ENCODE data around the gene MPP3.

MPP3 gene

GRCh38 chr17:43790311-43790940 lies 42.5 kb downstream of the MPP3 start:
- no peak for TF ChIP-seq CTCF (IDR thresholded peaks at IDR 0.05)
- no peak overlapping the region for H3K4me3 ChIP-seq

GRCh38 chr17:43789482-43789881 lies 43.5 kb downstream of the MPP3 start:
- TF ChIP-seq CTCF (IDR thresholded peaks at IDR 0.05): no peak
- Histone ChIP-seq H3K27ac (no peak overlapping the region), H3K4me3 (no peak overlapping the region)
- DNase-seq (ENCODE audit: low spot score): no peak

More at GRCh38 chr17:43790311-43790940, 42.5 kb downstream of the MPP3 start:
- no peak overlapping the region for H3K27ac ChIP-seq
- DNase-seq (ENCODE audit: low spot score): no peak

- no peak for TF ChIP-seq CTCF (IDR thresholded peaks at IDR 0.05)
- no peak overlapping the region for H3K27ac ChIP-seq
- peak; percentile 19 for DNase-seq (ENCODE audit: low spot score)
- no peak overlapping the region for H3K4me3 ChIP-seq
These were observed 44.4 kb downstream of the MPP3 start for GRCh38 chr17:43788540-43788939.

GRCh38 chr17:43787728-43788127 lies 45.2 kb downstream of the MPP3 start:
- Histone ChIP-seq H3K4me3 (no peak overlapping the region), H3K27ac (no peak overlapping the region)
- DNase-seq (ENCODE audit: low spot score): no peak
- TF ChIP-seq CTCF (IDR thresholded peaks at IDR 0.05): no peak

GRCh38 chr17:43784628-43785101 lies 48.3 kb downstream of the MPP3 start:
- Histone ChIP-seq H3K27ac (no peak overlapping the region), H3K4me3 (no peak overlapping the region)
- DNase-seq (ENCODE audit: low spot score): no peak
- no peak for TF ChIP-seq CTCF (IDR thresholded peaks at IDR 0.05)

GRCh38 chr17:43784068-43784467 lies 48.9 kb downstream of the MPP3 start:
- no peak for DNase-seq (ENCODE audit: low spot score)
- H3K27ac ChIP-seq: no peak overlapping the region
- H3K4me3 ChIP-seq: no peak overlapping the region
- no peak for TF ChIP-seq CTCF (IDR thresholded peaks at IDR 0.05)

GRCh38 chr17:43782913-43783680 lies 49.8 kb downstream of the MPP3 start:
- no peak for DNase-seq (ENCODE audit: low spot score)
- TF ChIP-seq CTCF (IDR thresholded peaks at IDR 0.05): no peak
- H3K27ac ChIP-seq: no peak overlapping the region
- H3K4me3 ChIP-seq: no peak overlapping the region

Measured in coronary artery (tissue), 2 donors.